HFF-Myc (cell line): Measurements from ENCODE around the gene MEGF9.
"Not testable (repeated sequence)": the region's sequence is repeated elsewhere in the genome, so short reads cannot be mapped to it uniquely, and the experiment has no call there.

Experiments used
- DNase-seq: peaks from one replicate; pipeline ENCODE4 v3.0.0-alpha.2; 2011; ENCODE audit warnings: low read depth; ENCODE audit errors: extremely low read depth
- H3K4me3 ChIP-seq: replicated peaks from 2 replicates; pipeline ENCODE4 v1.5.1; 2011; ENCODE audit warnings: low read depth, mild to moderate bottlenecking, control low read depth, low read length
- TF ChIP-seq, protein P1 (sequence below): IDR thresholded peaks from 2 replicates; pipeline ENCODE4 v1.5.1; 2012; ENCODE audit warnings: mild to moderate bottlenecking, low read depth, low read length, control low read depth; ENCODE audit errors: missing control alignments

Gene MEGF9

DNA sequence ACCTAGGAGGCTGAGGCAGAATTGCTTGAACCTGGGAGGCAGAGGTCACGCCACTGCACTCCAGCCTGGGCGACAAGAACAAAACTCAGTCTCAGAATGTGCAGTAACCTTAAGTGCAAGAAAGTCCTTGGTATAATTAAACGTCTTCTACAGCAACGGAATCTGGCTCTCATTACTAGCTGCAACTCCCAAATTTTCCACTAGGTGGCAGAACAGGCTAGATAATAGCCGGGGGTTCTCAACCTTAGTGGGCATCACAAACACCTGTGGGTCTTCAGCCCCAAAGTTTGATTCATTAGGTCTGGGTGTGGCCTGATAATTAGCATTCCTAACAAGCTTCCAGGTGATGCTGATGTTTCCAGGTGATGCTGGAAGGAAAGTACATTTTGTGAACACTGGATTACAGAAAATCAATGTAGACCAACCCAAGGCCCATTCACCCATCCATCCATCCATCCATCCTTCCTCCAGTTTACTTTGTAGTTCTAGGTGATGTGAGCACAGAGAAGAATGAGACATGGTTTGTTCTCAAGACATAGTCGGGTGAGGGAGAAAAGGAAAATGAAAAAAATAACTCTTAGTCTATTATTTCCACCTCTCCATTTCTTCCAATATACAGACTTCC, 41.7 kb upstream of the MEGF9 start:
- peak; percentile 41 for DNase-seq
- TF ChIP-seq, protein P1, sequence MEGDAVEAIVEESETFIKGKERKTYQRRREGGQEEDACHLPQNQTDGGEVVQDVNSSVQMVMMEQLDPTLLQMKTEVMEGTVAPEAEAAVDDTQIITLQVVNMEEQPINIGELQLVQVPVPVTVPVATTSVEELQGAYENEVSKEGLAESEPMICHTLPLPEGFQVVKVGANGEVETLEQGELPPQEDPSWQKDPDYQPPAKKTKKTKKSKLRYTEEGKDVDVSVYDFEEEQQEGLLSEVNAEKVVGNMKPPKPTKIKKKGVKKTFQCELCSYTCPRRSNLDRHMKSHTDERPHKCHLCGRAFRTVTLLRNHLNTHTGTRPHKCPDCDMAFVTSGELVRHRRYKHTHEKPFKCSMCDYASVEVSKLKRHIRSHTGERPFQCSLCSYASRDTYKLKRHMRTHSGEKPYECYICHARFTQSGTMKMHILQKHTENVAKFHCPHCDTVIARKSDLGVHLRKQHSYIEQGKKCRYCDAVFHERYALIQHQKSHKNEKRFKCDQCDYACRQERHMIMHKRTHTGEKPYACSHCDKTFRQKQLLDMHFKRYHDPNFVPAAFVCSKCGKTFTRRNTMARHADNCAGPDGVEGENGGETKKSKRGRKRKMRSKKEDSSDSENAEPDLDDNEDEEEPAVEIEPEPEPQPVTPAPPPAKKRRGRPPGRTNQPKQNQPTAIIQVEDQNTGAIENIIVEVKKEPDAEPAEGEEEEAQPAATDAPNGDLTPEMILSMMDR: peak; percentile 81
- H3K4me3 ChIP-seq: no peak overlapping the region

DNA sequence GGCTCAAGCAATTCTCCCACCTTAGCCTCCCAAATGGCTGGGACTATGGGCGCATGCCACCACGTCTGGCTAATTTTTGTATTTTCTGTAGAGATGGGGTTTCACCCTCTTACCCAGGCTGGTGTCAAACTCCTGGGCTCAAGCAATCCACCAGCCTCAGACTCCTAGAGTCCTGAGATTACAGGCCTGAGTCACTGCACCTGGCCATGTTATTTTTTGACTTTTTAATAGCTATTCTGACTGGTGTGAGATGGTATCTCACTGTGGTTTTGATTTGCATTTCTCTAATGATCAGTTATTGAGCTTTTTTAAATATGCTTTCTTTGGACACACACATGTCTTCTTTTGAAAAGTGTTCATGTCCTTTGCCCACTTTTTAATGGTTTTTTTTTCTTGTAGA, 40.8 kb upstream of the MEGF9 start:
- TF ChIP-seq, protein P1: no peak
- no peak for DNase-seq
- no peak overlapping the region for H3K4me3 ChIP-seq

DNA sequence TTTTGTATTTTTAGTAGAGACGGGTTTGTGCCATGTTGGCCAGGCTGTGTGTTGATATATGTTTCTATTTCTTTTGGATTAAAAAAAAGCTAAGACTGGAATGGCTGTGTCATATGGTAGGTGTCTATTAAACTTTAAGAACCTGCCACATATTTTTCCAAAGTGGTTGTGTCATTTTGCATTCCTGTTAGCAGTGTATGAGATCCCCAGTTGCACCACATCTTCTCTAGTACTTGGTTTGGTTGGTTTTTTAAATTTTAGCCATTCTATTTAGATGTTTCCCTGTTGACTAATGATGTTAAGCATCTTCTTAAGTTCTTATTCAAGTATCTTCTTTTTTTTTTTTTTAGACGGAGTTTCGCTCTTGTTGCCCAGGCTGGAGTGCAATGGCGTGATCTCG, 36.2 kb upstream of the MEGF9 start:
- DNase-seq: no peak
- TF ChIP-seq, protein P1: no peak
- H3K4me3 ChIP-seq: no peak overlapping the region

DNA sequence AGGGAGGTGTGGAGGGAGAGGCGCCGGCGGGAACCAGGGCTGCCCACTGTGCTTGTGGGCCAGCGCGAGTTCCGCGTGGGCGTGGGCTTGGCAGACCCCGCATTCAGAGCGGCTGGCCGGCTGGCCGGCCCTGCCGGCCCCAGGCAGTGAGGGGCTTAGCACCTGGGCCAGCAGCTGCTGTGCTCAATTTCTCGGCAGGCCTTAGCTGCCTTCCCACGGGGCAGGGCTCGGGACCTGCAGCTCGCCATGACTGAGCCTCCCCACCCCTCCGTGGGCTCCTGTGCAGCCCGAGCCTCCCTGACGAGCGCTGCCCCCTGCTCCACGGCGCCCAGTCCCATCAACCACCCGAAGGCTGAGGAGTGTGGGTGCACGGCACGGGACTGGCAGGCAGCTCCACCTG, 32.1 kb upstream of the MEGF9 start:
- H3K4me3 ChIP-seq, DNase-seq: not testable (repeated sequence)

DNA sequence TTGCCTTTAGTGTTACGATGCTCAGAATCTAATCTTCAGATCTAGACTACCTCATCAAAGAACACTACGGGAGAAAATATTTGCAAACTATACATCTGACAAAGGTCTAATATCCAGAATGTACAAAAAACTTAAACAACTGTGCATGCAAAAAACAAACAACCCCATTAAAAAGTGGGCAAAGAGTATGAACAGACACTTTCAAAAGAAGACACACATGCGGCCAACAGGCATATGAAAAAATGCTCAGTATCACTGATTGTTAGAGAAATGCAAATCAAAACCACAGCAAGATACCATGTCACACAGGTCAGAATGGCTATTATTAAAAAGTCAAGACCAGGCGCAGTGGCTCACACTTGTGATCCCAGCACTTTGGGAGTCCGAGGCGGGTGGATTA, 31.0 kb upstream of the MEGF9 start:
- DNase-seq: no peak
- no peak overlapping the region for H3K4me3 ChIP-seq
- TF ChIP-seq, protein P1: no peak

DNA sequence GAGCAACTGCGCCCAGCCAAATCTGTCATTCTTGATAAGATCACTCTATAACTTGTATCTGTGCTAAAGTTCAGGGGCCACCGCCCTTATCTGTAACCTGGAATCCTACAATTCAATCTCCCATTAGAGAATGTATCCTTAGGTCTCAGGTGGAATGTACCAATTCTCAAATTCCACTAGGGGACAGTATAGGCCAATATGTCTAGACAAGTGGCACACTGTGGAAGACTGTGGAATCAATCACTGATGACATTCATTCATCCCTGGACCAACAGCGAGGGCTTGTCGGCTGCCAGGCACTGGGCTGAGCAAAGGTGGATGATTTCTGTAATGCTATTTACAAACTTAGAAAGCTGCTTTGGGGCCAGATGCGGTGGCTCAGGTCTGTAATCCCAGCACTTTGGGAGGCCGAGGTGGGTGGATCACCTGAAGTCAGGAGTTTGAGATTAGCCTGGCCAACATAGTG, 28.7 kb upstream of the MEGF9 start:
- H3K4me3 ChIP-seq: no peak overlapping the region
- no peak for DNase-seq

DNA sequence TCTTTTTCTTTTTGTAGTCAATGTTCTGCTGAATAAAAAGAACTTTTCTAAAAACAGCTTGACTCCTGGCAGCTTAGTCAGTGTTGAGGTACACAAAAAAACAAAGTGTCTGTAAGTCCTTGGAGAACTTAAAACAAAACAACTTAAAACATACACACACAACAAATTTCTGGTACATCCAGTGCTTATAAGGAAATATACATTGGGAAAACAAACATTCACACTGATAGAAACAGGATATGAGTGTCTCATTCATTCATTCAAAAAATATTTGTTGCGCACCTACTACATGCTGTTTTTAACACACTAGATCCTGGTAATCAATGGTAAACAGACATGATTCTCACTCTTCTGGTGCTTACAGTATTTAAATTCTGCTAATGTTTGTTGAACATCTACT, 27.4 kb upstream of the MEGF9 start:
- no peak for DNase-seq
- TF ChIP-seq, protein P1: no peak
- H3K4me3 ChIP-seq: no peak overlapping the region

More for the DNA sequence above, 28.7 kb upstream of the MEGF9 start:
- TF ChIP-seq, protein P1: peak; percentile 65
